IMR-90 (cell line): ENCODE data around the gene KCNT1. TPM values are rescaled to one million over a fixed set of nuclear protein-coding genes. Genes with fewer than 3 reads are reported as not detected.

Experiments used
- ATAC-seq: fragments of 200-7000 bp; cut with Tn5 transposase; 2 replicates; pipeline ENCODE4 v1.9.1; 2020; ENCODE audit warnings: low read depth, mild to moderate bottlenecking, moderate library complexity
- BruUV-seq: library from RNA; stranded (reverse); fragments of 400-500 nt; replicated peaks from 2 replicates; lab custom pipeline; 2021; lab: Mats Ljungman, UMichigan
- CTCF ChIA-PET: fragments of 300-600 bp; formaldehyde crosslinking; extraction: SDS; loops from one replicate; lab custom pipeline; 2021; ENCODE audit warnings: antibody characterized with exemption; lab: Yijun Ruan, JAX
- POLR2A ChIA-PET: fragments of 300-600 bp; sonication (Branson Sonifier 250); formaldehyde crosslinking; loops from one replicate; lab custom pipeline; 2022; ENCODE audit warnings: antibody characterized with exemption; ENCODE audit not compliant: unreplicated experiment; lab: Charles Lee
- DNase-seq: peaks from one replicate; pipeline ENCODE4 v3.0.0; 2013
- H2AFZ ChIP-seq: replicated peaks from 2 replicates; pipeline ENCODE3; 2013; ENCODE audit warnings: low read length, mild to moderate bottlenecking; ENCODE audit not compliant: poor library complexity
- H2AK5ac ChIP-seq: 2 replicates; pipeline ENCODE4 v1.6.1; 2013; ENCODE audit warnings: low read depth, low read length, inconsistent platforms
- H2AK9ac ChIP-seq: replicated peaks from 2 replicates; pipeline ENCODE3; 2013; ENCODE audit warnings: mild to moderate bottlenecking, low read depth, low read length, moderate library complexity; ENCODE audit not compliant: poor library complexity
- H2BK120ac ChIP-seq: 2 replicates; pipeline ENCODE4 v1.6.1; 2013; ENCODE audit warnings: low read depth, low read length, inconsistent platforms
- H2BK15ac ChIP-seq: 3 replicates; pipeline ENCODE4 v1.6.1; 2013; ENCODE audit warnings: low read depth, low read length, inconsistent platforms
- H2BK20ac ChIP-seq: 2 replicates; pipeline ENCODE4 v1.6.1; 2013; ENCODE audit warnings: low read depth, mild to moderate bottlenecking, inconsistent platforms, low read length, moderate library complexity
- H2BK5ac ChIP-seq: 2 replicates; pipeline ENCODE4 v1.6.1; 2013; ENCODE audit warnings: mild to moderate bottlenecking, low read depth, low read length, inconsistent platforms; ENCODE audit not compliant: poor library complexity, severe bottlenecking
- H3K14ac ChIP-seq: replicated peaks from 2 replicates; pipeline ENCODE4 v1.6.1; 2013; ENCODE audit warnings: low read depth, low read length, inconsistent platforms
- H3K18ac ChIP-seq: 2 replicates; pipeline ENCODE4 v1.6.1; 2013; ENCODE audit warnings: low read depth, low read length, control low read depth
- H3K23ac ChIP-seq: 2 replicates; pipeline ENCODE4 v1.6.1; 2013; ENCODE audit warnings: low read depth, low read length, inconsistent platforms
- H3K27ac ChIP-seq: 2 replicates; pipeline ENCODE4 v1.5.1; 2013; ENCODE audit warnings: mild to moderate bottlenecking, control low read depth, low read length; ENCODE audit not compliant: insufficient read depth
- H3K27me3 ChIP-seq: 2 replicates; pipeline ENCODE4 v1.6.1; 2013; ENCODE audit warnings: low read length; ENCODE audit not compliant: control insufficient read depth, insufficient read depth
- H3K36me3 ChIP-seq: 2 replicates; pipeline ENCODE4 v1.6.1; 2013; ENCODE audit warnings: low read length, mixed read lengths; ENCODE audit not compliant: control insufficient read depth, insufficient read depth
- H3K4ac ChIP-seq: 2 replicates; pipeline ENCODE4 v1.6.1; 2013; ENCODE audit warnings: low read depth, low read length, inconsistent platforms
- H3K4me1 ChIP-seq: 2 replicates; pipeline ENCODE4 v1.6.1; 2013; ENCODE audit warnings: low read length, mixed read lengths; ENCODE audit not compliant: control insufficient read depth, insufficient read depth
- H3K4me2 ChIP-seq: 2 replicates; pipeline ENCODE4 v1.6.1; 2013; ENCODE audit warnings: low read depth, mild to moderate bottlenecking, control low read depth, low read length, moderate library complexity
- H3K4me3 ChIP-seq: 2 replicates; pipeline ENCODE4 v1.5.1; 2013; ENCODE audit warnings: low read depth, mild to moderate bottlenecking, control low read depth, low read length, moderate library complexity; ENCODE audit not compliant: insufficient read depth
- H3K56ac ChIP-seq: 2 replicates; pipeline ENCODE4 v1.6.1; 2013; ENCODE audit warnings: low read length, inconsistent platforms; ENCODE audit not compliant: insufficient read depth; ENCODE audit errors: extremely low read depth
- H3K79me1 ChIP-seq, 2 experiments: 2 replicates each; pipeline ENCODE4 v1.6.1; 2013; ENCODE audit warnings: low read length in 2 of 2, inconsistent platforms in 1 of 2, low read depth in 1 of 2
- H3K9ac ChIP-seq: 2 replicates; pipeline ENCODE4 v1.6.1; 2013; ENCODE audit warnings: low read depth, low read length, control low read depth
- H3K9me1 ChIP-seq: 2 replicates; pipeline ENCODE4 v1.6.1; 2013; ENCODE audit warnings: low read length, inconsistent platforms; ENCODE audit not compliant: insufficient read depth
- H3K9me3 ChIP-seq: 2 replicates; pipeline ENCODE4 v1.6.1; 2013; ENCODE audit warnings: low read length; ENCODE audit not compliant: control insufficient read depth, insufficient read depth
- H4K20me1 ChIP-seq: 2 replicates; pipeline ENCODE4 v1.6.1; 2013; ENCODE audit warnings: low read length, inconsistent platforms; ENCODE audit not compliant: insufficient read depth
- H4K5ac ChIP-seq: 2 replicates; pipeline ENCODE4 v1.6.1; 2013; ENCODE audit warnings: mild to moderate bottlenecking, low read depth, low read length, control low read depth
- H4K8ac ChIP-seq, 2 experiments: 2 replicates each; pipeline ENCODE4 v1.6.1; 2013; ENCODE audit warnings: low read depth in 2 of 2, low read length in 2 of 2, control low read depth in 1 of 2, inconsistent platforms in 1 of 2
- H4K91ac ChIP-seq: 2 replicates; pipeline ENCODE4 v1.6.1; 2013; ENCODE audit warnings: low read depth, low read length, inconsistent platforms; ENCODE audit not compliant: insufficient read depth
- BHLHE40 ChIP-seq: fragments of 150-350 bp; IDR thresholded peaks from 2 replicates; pipeline ENCODE4 v1.6.1; 2016; ENCODE audit warnings: mild to moderate bottlenecking, low read depth, low read length
- CEBPB ChIP-seq: IDR thresholded peaks from 2 replicates; pipeline ENCODE4 v1.6.1; 2012; ENCODE audit warnings: low read depth, low read length, improper control_type of control experiment
- CHD1 ChIP-seq: IDR thresholded peaks from 2 replicates; pipeline ENCODE4 v1.6.1; 2012; ENCODE audit warnings: low read depth, low read length, improper control_type of control experiment
- FOS ChIP-seq: fragments of 150-350 bp; IDR thresholded peaks from 2 replicates; pipeline ENCODE4 v1.6.1; 2016; ENCODE audit warnings: low read depth, low read length
- MAFK ChIP-seq: IDR thresholded peaks from 2 replicates; pipeline ENCODE4 v1.6.1; 2012; ENCODE audit warnings: low read depth, low read length, improper control_type of control experiment
- MAZ ChIP-seq: IDR thresholded peaks from 2 replicates; pipeline ENCODE4 v1.6.1; 2012; ENCODE audit warnings: low read depth, mild to moderate bottlenecking, low read length, improper control_type of control experiment, moderate library complexity, borderline replicate concordance
- NFE2L2 ChIP-seq: fragments of 150-350 bp; IDR thresholded peaks from 2 replicates; pipeline ENCODE4 v1.6.1; 2016; ENCODE audit warnings: low read depth, mild to moderate bottlenecking, low read length
- POLR2A ChIP-seq: IDR thresholded peaks from 2 replicates; pipeline ENCODE4 v1.6.1; 2012; ENCODE audit warnings: mild to moderate bottlenecking, low read depth, low read length
- RAD21 ChIP-seq: IDR thresholded peaks from 2 replicates; pipeline ENCODE4 v1.6.1; 2012; ENCODE audit warnings: low read length, improper control_type of control experiment
- RCOR1 ChIP-seq: IDR thresholded peaks from 2 replicates; pipeline ENCODE4 v1.6.1; 2012; ENCODE audit warnings: mild to moderate bottlenecking, low read length, improper control_type of control experiment; ENCODE audit not compliant: insufficient replicate concordance
- RFX5 ChIP-seq: IDR thresholded peaks from 2 replicates; pipeline ENCODE4 v1.8.0; 2012; ENCODE audit warnings: low read depth, mild to moderate bottlenecking, low read length, moderate library complexity
- SMC3 ChIP-seq: fragments of 150-350 bp; IDR thresholded peaks from 2 replicates; pipeline ENCODE4 v1.6.1; 2016; ENCODE audit warnings: low read depth, mild to moderate bottlenecking, antibody characterized with exemption, low read length, moderate library complexity
- WGBS, 2 experiments: methylation state at CpG; one replicate each; pipeline versions ENCODE4 v1.1.5 to v1.1.7; 2013; ENCODE audit warnings: missing lambda C conversion rate in 2 of 2; ENCODE audit not compliant: insufficient read length in 1 of 2; ENCODE audit errors: extremely low coverage in 2 of 2; 5-methylcytosine and 5-hydroxymethylcytosine counted together
- dilution Hi-C: fragments of 300-500 bp; cut with HindIII; formaldehyde crosslinking; loops from one replicate; pipeline ENCODE4 v1.14.3; 2018; ENCODE audit warnings: low sequenced_read_pairs; ENCODE audit not compliant: unreplicated experiment
- in situ Hi-C: fragments of 300-500 bp; cut with MboI; formaldehyde crosslinking; loops from 3 replicates; pipeline ENCODE4 v1.14.3; 2019; ENCODE audit warnings: low sequenced_read_pairs, inconsistent platforms, mixed read lengths
- intact Hi-C: fragments of 100-400 bp; cut with micrococcal nuclease; formaldehyde crosslinking; loops from 2 replicates; pipeline ENCODE4 v1.10.0; 2022
- polyA plus RNA-seq, 3 experiments: library from polyadenylated mRNA; depleted of rRNA; stranded (reverse); fragments of >200 nt; gene quantifications; 2 replicates each; pipeline ENCODE4 v1.2.3, GENCODE V29; 2012; ENCODE audit warnings: low replicate concordance in 1 of 3
- total RNA-seq: library from RNA; depleted of rRNA; stranded (reverse); fragments of >200 nt; gene quantifications from 2 replicates; pipeline ENCODE4 v1.2.3, GENCODE V29; 2012
- TF ChIP-seq, protein P1 (sequence below): fragments of 150-350 bp; IDR thresholded peaks from 2 replicates; pipeline ENCODE4 v1.6.1; 2017; ENCODE audit warnings: mild to moderate bottlenecking, antibody characterized with exemption, low read length, low read depth

Gene KCNT1
- total and polyA plus RNA-seq, 2 of the 4 experiments (the other 2 are of a cell fraction), result not detected

DNA sequence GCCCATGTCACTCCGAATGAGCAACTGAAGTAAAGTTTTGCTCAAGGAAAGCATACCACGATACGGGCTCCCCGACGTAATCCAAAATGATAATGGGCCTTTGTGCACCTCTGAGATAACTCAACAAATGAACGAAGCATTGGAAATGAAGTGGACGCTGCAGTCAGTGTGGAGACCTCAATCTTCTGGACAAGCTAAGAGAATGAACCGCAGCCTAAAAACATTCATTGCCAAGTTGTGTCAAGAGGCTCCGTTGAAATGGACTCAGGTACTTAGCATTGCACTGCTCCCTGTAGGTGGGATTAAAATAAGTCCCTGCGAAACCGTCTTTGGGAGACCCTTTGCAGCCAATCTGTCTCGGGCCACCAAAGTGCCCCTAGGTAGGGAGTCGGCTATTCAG is 42.7 kb upstream of the KCNT1 start:
- WGBS, 2 experiments, result 82% methylated on average over 8 of the region's 13 CpGs; no CpG with 5 or more reads in 1 of the 2 experiments
- ChIA-PET POLR2A (no interaction called here), CTCF (no interaction called here)
- dilution Hi-C loops, result no loop called here
- Histone ChIP-seq H3K36me3 (no peaks in the 10 kb centered on the region), H2BK120ac (no peak overlapping the region), H3K4me3 (no peak overlapping the region), H2AK9ac (no peak overlapping the region), H3K9me1 (no peaks in the 10 kb centered on the region), H3K27ac (no peak overlapping the region), H4K5ac (no peak overlapping the region), H3K4me1 (no peaks in the 10 kb centered on the region), H2BK5ac (no peak overlapping the region), H3K27me3 (no peaks in the 10 kb centered on the region), H3K79me1 (no peaks in the 10 kb centered on the region), H4K20me1 (no peaks in the 10 kb centered on the region), H3K9me3 (peaks cover 5% of the 10 kb centered on the region), H2BK15ac (no peak overlapping the region), H3K14ac (no peak overlapping the region), H4K8ac (no peak overlapping the region), H2AK5ac (no peak overlapping the region), H3K4me2 (no peak overlapping the region), H3K18ac (no peak overlapping the region), H3K9ac (no peak overlapping the region), H3K23ac (no peak overlapping the region), H2AFZ (no peak overlapping the region), H4K91ac (no peak overlapping the region), H3K4ac (no peak overlapping the region), H3K56ac (no peak overlapping the region), H2BK20ac (no peak overlapping the region)
- ATAC-seq, result no peak
- TF ChIP-seq CEBPB (no peak), SMC3 (no peak), POLR2A (no peak), RAD21 (no peak), MAZ (no peak), BHLHE40 (no peak), MAFK (no peak), NFE2L2 (no peak), RCOR1 (no peak), RFX5 (no peak), FOS (no peak), CHD1 (no peak)
- TF ChIP-seq, protein P1, sequence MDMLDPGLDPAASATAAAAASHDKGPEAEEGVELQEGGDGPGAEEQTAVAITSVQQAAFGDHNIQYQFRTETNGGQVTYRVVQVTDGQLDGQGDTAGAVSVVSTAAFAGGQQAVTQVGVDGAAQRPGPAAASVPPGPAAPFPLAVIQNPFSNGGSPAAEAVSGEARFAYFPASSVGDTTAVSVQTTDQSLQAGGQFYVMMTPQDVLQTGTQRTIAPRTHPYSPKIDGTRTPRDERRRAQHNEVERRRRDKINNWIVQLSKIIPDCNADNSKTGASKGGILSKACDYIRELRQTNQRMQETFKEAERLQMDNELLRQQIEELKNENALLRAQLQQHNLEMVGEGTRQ, result no peak
- BruUV-seq, result no TSS peak
- DNase-seq, result no peak
- intact Hi-C loops, result no loop called here
- in situ Hi-C loops, result no loop called here
